MCF 10A (cell line): ENCODE results near the gene SPRN. TPM values are rescaled to one million over a fixed set of nuclear protein-coding genes. Genes with fewer than 3 reads are reported as not detected.

Experiments used
- BruUV-seq: library from RNA; stranded (reverse); fragments of 400-500 nt; replicated peaks from 2 replicates; lab custom pipeline; 2021; lab: Mats Ljungman, UMichigan
- CTCF ChIA-PET: fragments of 300-600 bp; sonication (Branson Sonifier 250); formaldehyde crosslinking; extraction: SDS; loops from one replicate; lab custom pipeline; 2021; ENCODE audit warnings: antibody characterized with exemption, inconsistent platforms; lab: Yijun Ruan, JAX
- POLR2A ChIA-PET: fragments of 300-600, 350-650 bp; sonication (Branson Sonifier 250); formaldehyde crosslinking; extraction: SDS; loops from one replicate; lab custom pipeline; 2020; ENCODE audit warnings: antibody characterized with exemption, inconsistent platforms; lab: Yijun Ruan, JAX
- DNase-seq: peaks from one replicate; pipeline ENCODE4 v3.0.0-alpha.2; 2018; ENCODE audit not compliant: unreplicated experiment
- H3K27ac Mint-ChIP-seq: one replicate; pipeline ENCODE4 v1.8.0; 2022; ENCODE audit warnings: mild to moderate bottlenecking, low read depth, mixed read lengths; ENCODE audit not compliant: unreplicated experiment
- H3K27me3 Mint-ChIP-seq: one replicate; pipeline ENCODE4 v1.8.0; 2022; ENCODE audit warnings: mixed read lengths; ENCODE audit not compliant: insufficient read depth, unreplicated experiment
- H3K36me3 Mint-ChIP-seq: one replicate; pipeline ENCODE4 v1.8.0; 2022; ENCODE audit warnings: mild to moderate bottlenecking, moderate library complexity, mixed read lengths; ENCODE audit not compliant: insufficient read depth, unreplicated experiment
- H3K4me1 Mint-ChIP-seq: one replicate; pipeline ENCODE4 v1.8.0; 2022; ENCODE audit warnings: mixed read lengths; ENCODE audit not compliant: insufficient read depth, unreplicated experiment
- H3K4me3 Mint-ChIP-seq: one replicate; pipeline ENCODE4 v1.8.0; 2022; ENCODE audit warnings: mild to moderate bottlenecking, moderate library complexity, mixed read lengths; ENCODE audit not compliant: unreplicated experiment
- H3K9me3 Mint-ChIP-seq: one replicate; pipeline ENCODE4 v1.8.0; 2022; ENCODE audit warnings: mixed read lengths; ENCODE audit not compliant: unreplicated experiment
- intact Hi-C: fragments of 100-400 bp; cut with micrococcal nuclease; formaldehyde crosslinking; loops from 2 replicates; pipeline ENCODE4 v1.14.1; 2022
- total RNA-seq: library from RNA; stranded (reverse); gene quantifications from 2 replicates; pipeline ENCODE4 v1.2.3, GENCODE V29; 2022
- TF ChIP-seq, protein P1 (sequence below): fragments of 200-600 bp; IDR thresholded peaks from one replicate; pipeline ENCODE4 v1.8.0; 2022; ENCODE audit warnings: antibody characterized with exemption, mild to moderate bottlenecking; ENCODE audit not compliant: unreplicated experiment

Gene SPRN
- total RNA-seq, 1 experiment from 2014 or later: not detected

DNA sequence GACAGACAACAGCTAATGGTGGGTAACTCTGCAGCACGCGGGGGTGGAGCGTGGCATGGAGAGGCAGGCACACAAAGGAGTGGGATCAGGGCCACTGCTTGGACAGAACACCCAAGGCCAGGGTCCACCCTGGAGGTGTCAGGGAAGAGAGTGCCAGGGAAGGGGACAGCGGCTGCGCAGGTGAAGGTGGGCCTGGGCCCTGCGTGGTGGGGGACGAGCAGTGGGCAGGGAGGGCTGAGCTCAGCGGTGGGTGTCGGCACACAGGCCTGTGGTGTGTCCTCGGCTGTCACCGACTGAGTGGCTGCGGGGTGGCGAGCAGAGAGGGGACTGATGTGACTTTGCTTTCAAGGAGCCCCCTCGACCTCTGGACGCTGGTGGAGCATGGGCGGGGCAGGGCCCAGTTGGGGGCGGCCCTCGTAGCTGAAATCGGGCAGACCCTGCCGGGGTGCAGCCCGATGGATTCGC lies 20.9 kb upstream of the SPRN start:
- ChIA-PET CTCF (no interaction called here), POLR2A (no interaction called here)
- no peaks in the 10 kb centered on the region for H3K4me1 Mint-ChIP-seq
- TF ChIP-seq, protein P1, sequence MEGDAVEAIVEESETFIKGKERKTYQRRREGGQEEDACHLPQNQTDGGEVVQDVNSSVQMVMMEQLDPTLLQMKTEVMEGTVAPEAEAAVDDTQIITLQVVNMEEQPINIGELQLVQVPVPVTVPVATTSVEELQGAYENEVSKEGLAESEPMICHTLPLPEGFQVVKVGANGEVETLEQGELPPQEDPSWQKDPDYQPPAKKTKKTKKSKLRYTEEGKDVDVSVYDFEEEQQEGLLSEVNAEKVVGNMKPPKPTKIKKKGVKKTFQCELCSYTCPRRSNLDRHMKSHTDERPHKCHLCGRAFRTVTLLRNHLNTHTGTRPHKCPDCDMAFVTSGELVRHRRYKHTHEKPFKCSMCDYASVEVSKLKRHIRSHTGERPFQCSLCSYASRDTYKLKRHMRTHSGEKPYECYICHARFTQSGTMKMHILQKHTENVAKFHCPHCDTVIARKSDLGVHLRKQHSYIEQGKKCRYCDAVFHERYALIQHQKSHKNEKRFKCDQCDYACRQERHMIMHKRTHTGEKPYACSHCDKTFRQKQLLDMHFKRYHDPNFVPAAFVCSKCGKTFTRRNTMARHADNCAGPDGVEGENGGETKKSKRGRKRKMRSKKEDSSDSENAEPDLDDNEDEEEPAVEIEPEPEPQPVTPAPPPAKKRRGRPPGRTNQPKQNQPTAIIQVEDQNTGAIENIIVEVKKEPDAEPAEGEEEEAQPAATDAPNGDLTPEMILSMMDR: no peak
- DNase-seq: no peak
- intact Hi-C loops: no loop called here
- H3K36me3 Mint-ChIP-seq: peaks cover 6% of the 10 kb centered on the region
- H3K4me3 Mint-ChIP-seq: no peak overlapping the region
- BruUV-seq: no TSS peak
- H3K27me3 Mint-ChIP-seq: peaks cover under 1% of the 10 kb centered on the region
- H3K27ac Mint-ChIP-seq: no peak overlapping the region
- peaks cover 17% of the 10 kb centered on the region for H3K9me3 Mint-ChIP-seq

DNA sequence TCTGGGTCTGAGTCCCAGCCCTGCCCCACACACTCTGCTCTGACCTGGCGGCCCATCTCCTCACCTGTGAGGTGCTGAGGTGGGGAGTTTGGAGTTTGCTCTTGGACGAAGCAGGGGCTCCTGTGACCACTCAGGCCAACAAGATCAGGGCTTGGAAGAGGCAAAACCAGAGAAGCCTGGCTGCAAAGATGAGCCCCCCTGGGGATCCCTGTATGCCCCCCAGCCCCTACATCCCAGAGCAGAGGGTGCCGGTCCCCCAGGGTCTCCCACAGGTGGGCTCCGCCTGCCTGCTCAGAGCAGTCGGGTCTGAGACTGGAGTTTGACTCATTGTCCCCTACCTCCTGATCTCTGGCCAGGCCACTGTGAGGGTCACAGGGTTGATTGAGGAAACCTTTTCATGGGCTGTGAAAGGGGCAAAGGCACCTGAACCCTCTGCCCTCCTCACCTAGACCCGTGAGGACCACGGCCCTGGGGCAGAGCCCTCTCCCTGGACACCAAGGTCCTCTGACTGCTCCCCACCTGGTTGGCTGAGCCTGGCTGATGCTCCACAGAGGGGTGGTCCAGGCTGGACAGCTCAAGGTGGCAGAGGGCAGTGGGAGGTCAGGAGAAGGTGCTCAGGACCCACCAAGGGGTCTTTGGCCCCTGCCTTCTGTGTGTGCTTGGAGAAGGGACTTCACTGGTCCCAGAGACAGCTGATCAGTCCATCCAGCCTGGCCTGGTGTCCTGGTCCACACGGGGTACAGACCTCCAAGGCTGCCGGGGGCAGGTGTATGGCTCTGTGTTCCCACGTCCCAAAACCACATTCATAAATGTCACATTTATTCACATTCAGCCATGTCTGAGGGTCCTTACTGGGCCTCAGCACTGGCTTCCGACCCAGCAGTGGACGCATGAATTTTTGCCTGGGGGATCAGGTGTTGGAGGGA lies 20.2 kb upstream of the SPRN start:
- Mint-ChIP-seq H3K27ac (no peak overlapping the region), H3K9me3 (peaks cover 17% of the 10 kb centered on the region), H3K4me3 (no peak overlapping the region), H3K4me1 (no peaks in the 10 kb centered on the region), H3K36me3 (peaks cover 6% of the 10 kb centered on the region), H3K27me3 (no peaks in the 10 kb centered on the region)
- BruUV-seq: no TSS peak
- ChIA-PET CTCF (no interaction called here), POLR2A (no interaction called here)
- intact Hi-C loops: no loop called here
- no peak for DNase-seq
- TF ChIP-seq, protein P1: no peak

DNA sequence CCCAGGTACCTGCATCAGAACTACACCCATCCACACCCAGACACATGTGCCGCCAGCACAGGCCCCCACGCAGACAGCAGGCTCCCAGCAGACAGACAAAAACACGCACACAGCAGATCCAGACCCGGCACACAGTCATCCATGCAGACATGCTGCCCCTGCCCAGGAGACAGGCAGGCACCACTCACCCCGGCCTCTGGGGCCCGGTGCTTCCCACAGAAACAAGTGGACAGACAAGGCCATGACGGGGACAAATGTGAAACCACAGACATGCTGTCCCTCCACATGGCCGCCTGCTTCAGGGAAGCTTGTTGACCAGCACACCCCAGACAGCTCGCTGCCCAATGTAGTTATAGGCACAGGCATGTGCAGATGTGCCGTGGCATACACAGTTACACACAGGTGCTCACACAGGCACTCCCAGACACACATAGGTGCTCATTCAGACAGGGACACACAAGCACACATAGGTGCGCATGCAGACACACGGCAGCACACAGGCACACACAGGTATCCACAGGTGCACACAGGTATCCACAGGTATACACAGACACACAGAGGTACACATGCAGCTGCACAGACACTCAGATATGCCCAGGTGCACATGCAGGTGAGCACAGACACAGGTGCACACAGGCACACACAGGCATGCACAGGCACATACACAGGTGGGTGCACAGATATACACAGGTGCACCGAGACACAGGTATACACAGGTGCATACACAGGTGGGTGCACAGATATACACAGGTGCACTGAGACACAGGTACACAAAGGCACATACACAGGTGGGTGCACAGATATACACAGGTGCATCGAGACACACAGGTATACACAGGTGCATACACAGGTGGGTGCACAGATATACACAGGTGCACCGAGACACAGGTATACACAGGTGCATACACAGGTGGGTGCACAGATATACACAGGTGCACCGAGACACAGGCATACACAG lies 18.8 kb upstream of the SPRN start:
- Mint-ChIP-seq H3K4me1 (no peaks in the 10 kb centered on the region), H3K4me3 (no peak overlapping the region), H3K27ac (no peak overlapping the region), H3K9me3 (peaks cover 16% of the 10 kb centered on the region), H3K27me3 (no peaks in the 10 kb centered on the region), H3K36me3 (peaks cover 10% of the 10 kb centered on the region)
- POLR2A ChIA-PET: no interaction called here
- intact Hi-C loops: no loop called here
- no TSS peak for BruUV-seq
- CTCF ChIA-PET: interaction anchor here (0.5 to 0.6 kb wide), 2 partner anchors 136 to 137 kb away, joined by 3 read pairs; no protein-coding TSS in a partner anchor
- no peak for DNase-seq
- TF ChIP-seq, protein P1: no peak
